ENCODE data around the gene NTN1.
"Not testable (repeated sequence)": the region's sequence is repeated elsewhere in the genome, so short reads cannot be mapped to it uniquely, and the experiment has no call there.

Gene NTN1

DNA sequence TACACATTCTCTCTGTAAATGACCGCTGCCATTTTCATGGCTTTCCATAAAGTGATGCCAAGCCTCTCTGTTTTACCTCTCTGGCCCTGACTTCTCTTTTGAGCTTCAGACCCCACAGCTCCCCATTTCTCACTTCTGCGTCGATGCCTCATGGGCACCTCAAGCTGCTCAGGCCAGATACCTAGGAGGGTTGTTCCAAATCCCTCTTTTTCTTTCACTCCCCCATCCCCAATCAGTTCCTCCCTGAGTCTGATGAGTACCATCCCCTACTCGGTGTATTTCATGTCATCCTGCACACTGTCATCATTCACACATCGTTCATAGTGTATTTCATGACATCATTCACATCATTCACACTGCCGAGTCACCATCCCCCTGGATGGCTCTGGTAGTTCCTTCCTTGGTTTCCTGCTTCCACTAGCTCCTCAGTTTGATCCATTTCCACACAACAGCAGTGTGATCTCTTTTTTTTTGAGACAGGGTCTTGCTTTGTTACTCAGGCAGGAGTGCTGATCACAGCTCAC is 43.1 kb downstream of the NTN1 start:
- DNase-seq: no peak
- in situ Hi-C loops (cut with HindIII; ENCODE audit: low pct_ligation_motif_present, low pct_unique_long_range_greater_than_20kb, low sequenced_read_pairs): no loop called here

DNA sequence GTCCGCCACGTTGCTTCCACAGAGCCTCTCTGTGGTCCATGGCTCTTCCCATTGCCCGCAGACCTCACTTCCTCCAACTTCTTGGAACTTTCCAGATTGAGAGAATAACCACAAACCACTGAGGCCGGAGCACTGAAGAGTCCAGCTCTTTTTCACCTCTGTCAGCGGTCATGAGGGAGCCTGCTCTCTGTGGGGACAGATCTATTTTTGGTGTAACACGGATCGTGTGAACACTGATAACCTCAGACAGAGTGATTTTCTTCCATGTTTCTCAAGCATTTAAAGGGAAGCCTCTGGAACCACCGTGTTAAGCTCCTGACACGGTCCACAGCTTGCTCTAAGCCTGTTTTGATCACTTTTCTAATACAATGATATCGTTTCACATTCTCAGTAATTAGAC is 49.7 kb downstream of the NTN1 start:
- in situ Hi-C loops (cut with HindIII; ENCODE audit: low pct_ligation_motif_present, low pct_unique_long_range_greater_than_20kb, low sequenced_read_pairs): no loop called here
- DNase-seq: no peak

- in situ Hi-C loops (cut with HindIII; ENCODE audit: low pct_ligation_motif_present, low pct_unique_long_range_greater_than_20kb, low sequenced_read_pairs): no loop called here
- no peak for DNase-seq
Observed at GRCh38 chr17:9071811-9072498, 50.6 kb downstream of the NTN1 start.

GRCh38 chr17:9072696-9073339 is 51.5 kb downstream of the NTN1 start:
- in situ Hi-C loops (cut with HindIII; ENCODE audit: low pct_ligation_motif_present, low pct_unique_long_range_greater_than_20kb, low sequenced_read_pairs): no loop called here
- DNase-seq: no peak

- in situ Hi-C loops (cut with HindIII; ENCODE audit: low pct_ligation_motif_present, low pct_unique_long_range_greater_than_20kb, low sequenced_read_pairs): no loop called here
Observed at GRCh38 chr17:9074131-9074530, 52.8 kb downstream of the NTN1 start.

DNA sequence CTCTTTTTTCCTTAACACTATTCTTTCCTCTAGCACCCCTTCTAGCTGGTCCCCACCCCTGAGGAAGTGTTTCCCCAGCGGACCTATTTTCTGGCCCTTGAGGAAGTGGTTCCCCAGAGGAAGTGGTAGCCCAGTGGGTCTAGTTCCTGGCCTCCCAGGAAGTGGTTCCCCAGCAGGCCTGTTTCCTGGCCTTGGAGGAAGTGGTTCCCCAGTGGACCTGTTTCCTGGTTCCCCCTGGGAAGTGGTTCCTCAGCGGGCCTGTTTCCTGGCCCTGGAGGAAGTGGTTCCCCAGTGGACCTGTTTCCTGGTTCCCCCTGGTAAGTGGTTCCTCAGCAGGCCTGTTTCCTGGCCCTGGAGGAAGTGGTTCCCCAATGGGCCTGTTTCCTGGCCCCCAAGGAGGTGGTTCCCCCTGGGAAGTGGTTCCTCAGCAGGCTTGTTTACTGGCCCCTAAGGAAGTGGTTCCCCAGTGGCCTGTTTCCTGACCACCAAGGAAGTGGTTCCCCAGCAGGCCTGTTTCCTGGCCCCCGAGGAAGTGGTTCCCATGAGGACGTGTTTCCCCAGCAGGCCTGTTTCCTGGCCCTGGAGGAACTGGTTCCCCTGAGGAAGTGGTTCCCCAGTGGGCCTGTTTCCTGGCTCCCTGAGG is 58.3 kb downstream of the NTN1 start:
- no peak for DNase-seq
- in situ Hi-C loops (cut with HindIII; ENCODE audit: low pct_ligation_motif_present, low pct_unique_long_range_greater_than_20kb, low sequenced_read_pairs): no loop called here

More at GRCh38 chr17:9074131-9074530, 52.8 kb downstream of the NTN1 start:
- DNase-seq: no peak

DNA sequence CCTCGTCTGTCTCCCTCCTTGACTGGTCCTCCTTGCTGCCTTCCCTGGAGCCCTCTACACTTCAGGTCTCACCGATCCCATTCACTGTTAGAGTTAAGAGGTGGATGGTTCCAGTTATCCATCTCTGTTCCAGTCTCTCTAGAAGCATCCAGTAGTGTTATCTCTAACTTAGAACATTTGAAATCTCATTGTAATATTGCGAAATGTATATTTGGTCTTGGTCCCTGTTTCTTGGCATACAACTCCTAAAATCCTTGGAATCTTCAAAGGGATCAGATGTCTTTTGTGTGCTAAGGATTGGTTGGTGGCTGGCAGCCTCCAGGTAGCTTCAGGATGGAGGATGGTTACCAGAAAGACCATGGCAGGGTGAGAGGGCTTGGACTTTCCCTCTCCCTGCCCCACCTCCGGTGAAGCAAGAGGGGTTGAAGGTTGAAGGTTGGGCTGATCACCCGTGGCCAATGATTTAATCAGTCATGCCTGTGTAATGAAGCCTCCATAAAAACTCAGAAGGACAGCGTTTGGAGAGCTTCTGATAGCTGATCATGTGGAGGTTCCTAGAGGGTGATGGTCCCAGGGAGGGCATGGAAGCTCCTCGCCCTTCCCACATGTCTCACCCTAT is 59.1 kb downstream of the NTN1 start:
- no peak for DNase-seq
- in situ Hi-C loops (cut with HindIII; ENCODE audit: low pct_ligation_motif_present, low pct_unique_long_range_greater_than_20kb, low sequenced_read_pairs): no loop called here

GRCh38 chr17:9080983-9081382 is 59.7 kb downstream of the NTN1 start:
- in situ Hi-C loops (cut with HindIII; ENCODE audit: low pct_ligation_motif_present, low pct_unique_long_range_greater_than_20kb, low sequenced_read_pairs): no loop called here
- no peak for DNase-seq

- in situ Hi-C loops (cut with HindIII; ENCODE audit: low pct_ligation_motif_present, low pct_unique_long_range_greater_than_20kb, low sequenced_read_pairs): no loop called here
- no peak for DNase-seq
Observed at GRCh38 chr17:9086577-9086976, 65.3 kb downstream of the NTN1 start.

GRCh38 chr17:9087921-9088320 is 66.6 kb downstream of the NTN1 start:
- no peak for DNase-seq
- in situ Hi-C loops (cut with HindIII; ENCODE audit: low pct_ligation_motif_present, low pct_unique_long_range_greater_than_20kb, low sequenced_read_pairs): no loop called here

GRCh38 chr17:9090641-9091096 is 69.4 kb downstream of the NTN1 start:
- DNase-seq: no peak
- in situ Hi-C loops (cut with HindIII; ENCODE audit: low pct_ligation_motif_present, low pct_unique_long_range_greater_than_20kb, low sequenced_read_pairs): no loop called here

DNA sequence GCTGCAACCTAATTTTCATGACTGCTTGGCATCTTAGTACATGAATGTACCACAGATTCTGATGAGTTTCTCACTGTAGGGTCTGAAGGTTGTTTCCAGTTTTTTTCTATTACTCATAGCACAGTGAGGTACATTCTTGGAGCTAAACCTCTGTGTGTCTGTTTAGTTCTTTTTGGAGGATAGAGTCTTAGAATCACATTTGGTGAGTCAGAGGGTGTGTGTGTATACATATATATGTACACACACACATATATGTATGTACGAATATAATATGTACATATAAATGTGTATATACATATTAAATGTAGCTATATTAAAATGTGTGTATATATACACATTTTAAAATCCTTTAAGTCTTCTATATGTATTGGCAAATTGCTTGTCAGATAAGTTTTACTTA is 72.9 kb downstream of the NTN1 start:
- DNase-seq: no peak
- in situ Hi-C loops (cut with HindIII; ENCODE audit: low pct_ligation_motif_present, low pct_unique_long_range_greater_than_20kb, low sequenced_read_pairs): no loop called here

DNA sequence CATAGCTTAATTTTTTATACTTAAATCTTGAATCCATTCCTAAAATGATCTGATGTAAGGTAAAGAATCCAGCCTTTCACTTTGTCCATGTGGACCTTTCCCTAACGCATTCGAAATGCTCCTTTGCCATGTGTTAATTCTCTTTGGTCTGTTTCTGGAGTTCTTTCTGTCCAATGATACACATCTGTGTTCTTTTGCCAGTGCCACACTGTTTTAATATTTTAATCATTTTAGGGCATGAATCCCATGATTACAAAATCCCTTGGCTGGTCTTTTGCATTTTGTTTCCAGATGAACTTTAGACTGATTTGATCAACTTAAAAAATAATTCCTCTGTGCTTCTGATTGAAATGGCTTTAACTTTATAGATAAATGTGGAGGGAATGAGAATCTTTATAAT is 74.1 kb downstream of the NTN1 start:
- DNase-seq: no peak
- in situ Hi-C loops (cut with HindIII; ENCODE audit: low pct_ligation_motif_present, low pct_unique_long_range_greater_than_20kb, low sequenced_read_pairs): no loop called here

DNA sequence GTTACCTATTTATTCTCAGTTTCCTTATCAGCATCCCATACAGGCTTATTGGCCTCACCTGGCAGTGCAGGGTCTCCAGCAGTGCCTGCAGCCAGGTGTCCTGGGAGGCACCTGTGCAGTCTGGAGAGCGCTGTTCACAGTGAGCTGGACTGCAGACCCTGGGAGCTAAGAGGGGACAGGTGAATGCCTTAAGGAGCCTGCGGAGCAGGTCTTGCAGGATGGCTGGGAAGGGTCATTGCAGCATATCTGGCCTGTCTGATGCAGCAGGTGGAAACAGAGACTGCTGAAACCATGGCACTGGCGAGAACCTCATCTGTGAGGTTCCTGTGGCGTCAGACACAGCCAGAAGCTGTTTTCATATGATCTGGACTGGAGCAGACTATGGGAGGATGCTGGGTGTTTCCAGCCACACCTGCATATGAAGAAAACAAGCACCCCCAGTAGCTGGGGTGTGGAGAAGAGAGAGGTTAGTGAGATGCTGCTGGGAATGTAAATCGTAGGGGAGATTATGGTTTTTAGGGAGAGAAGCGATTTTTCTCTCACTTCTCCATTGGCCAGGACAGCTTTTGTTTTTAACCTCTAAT is 77.0 kb downstream of the NTN1 start:
- in situ Hi-C loops (cut with HindIII; ENCODE audit: low pct_ligation_motif_present, low pct_unique_long_range_greater_than_20kb, low sequenced_read_pairs): no loop called here
- no peak for DNase-seq

- DNase-seq: no peak
- in situ Hi-C loops (cut with HindIII; ENCODE audit: low pct_ligation_motif_present, low pct_unique_long_range_greater_than_20kb, low sequenced_read_pairs): no loop called here
Observed at GRCh38 chr17:9101356-9101755, 80.0 kb downstream of the NTN1 start.

GRCh38 chr17:9103193-9103592 is 81.9 kb downstream of the NTN1 start:
- DNase-seq; in situ Hi-C loops (cut with HindIII; ENCODE audit: low pct_ligation_motif_present, low pct_unique_long_range_greater_than_20kb, low sequenced_read_pairs): not testable (repeated sequence)

GRCh38 chr17:9104370-9105041 is 83.2 kb downstream of the NTN1 start:
- in situ Hi-C loops (cut with HindIII; ENCODE audit: low pct_ligation_motif_present, low pct_unique_long_range_greater_than_20kb, low sequenced_read_pairs): no loop called here
- no peak for DNase-seq

DNA sequence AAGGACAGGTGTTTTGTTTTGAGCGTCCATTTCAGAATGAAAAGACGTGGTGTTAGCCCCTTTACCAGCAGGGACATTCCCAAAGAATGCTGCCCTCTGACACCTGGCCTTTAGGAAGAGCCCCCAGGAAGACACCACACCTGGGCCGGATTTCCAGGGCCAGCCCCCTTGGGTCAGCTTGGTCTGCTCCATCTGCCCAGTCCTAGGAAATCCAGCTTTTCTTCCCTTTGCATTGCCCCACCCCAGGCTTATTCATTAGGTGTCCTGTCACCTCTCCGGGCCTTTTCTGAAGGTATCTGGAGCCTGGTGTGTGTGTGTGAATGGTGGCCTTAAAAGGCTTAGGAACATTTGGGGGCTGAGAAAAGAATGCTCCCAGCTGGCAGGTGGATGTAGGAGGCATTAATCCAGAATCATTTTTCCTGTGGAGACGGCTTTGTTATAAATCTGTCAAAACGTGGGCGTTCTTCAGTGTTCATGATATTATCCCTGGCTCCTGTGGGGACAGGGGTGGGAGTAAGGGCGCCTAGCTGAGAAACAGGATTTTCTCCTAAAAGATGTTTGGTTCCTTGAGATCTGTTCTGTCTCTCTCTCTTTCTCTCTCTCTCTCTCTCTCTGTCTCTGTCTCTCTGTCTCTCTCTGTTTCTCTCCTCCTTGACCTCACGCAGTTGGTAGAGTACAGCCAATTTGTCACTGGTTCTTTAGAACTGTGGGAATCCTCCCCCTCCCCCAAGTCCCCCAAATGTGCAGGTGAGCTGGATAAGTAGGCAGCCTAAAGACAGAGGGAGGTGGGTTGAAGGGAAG is 84.0 kb downstream of the NTN1 start:
- DNase-seq: no peak
- in situ Hi-C loops (cut with HindIII; ENCODE audit: low pct_ligation_motif_present, low pct_unique_long_range_greater_than_20kb, low sequenced_read_pairs): no loop called here

Measured in ACHN (cell line).